ENCODE measurements around the gene AFF2.

Gene AFF2

DNA sequence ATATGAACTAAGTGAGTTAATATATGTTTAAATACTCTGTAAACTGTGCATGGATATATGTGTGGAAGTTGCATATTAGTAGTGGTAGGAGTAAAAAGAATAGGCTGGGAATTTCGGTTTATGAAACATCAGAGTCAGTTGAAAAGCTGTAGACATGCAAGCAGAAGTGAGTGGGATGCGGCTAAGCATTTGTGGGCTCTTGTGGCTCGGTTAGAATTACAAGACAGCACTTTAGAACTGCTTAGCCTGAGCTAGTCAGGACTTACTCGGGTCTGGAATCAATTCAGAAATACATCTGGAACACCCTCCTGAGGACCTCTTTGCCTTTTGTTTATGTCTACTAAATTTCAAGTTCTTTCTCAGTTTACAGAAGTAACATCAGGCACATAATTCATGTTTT, 93.6 kb downstream of the AFF2 start:
- DNase-seq (ENCODE audit: insufficient read length) (no peak), FAIRE-seq (no peak)
- no peak for TF ChIP-seq TAF1 (IDR thresholded peaks at IDR 0.05; ENCODE audit: borderline replicate concordance, low read depth, low read length)
- TF ChIP-seq POLR2A (IDR thresholded peaks at IDR 0.05; ENCODE audit: low read depth, low read length): no peak
- TF ChIP-seq POLR2AphosphoS5 (IDR thresholded peaks at IDR 0.05; ENCODE audit: low read depth, low read length): no peak

DNA sequence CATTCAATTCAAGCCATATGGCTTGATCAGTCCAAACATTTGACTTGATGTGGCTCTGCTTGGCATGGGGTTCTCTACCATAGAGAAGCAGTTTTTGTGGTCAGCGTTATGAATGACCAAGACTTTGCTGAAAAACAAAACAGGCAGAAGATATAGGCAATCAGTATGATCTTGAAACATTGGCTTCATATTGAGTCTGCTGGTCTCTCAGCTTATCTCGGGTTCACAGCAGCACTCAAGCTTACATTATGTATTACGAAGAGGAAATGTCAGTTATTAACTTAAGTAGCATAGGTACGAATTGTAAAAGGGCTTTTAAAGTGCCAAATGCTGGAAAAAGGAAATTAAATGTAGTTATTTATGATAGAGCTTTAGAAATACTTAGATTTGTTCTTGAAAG, 99.0 kb downstream of the AFF2 start:
- DNase-seq (ENCODE audit: insufficient read length) (no peak), FAIRE-seq (no peak)
- TF ChIP-seq POLR2A (IDR thresholded peaks at IDR 0.05; ENCODE audit: low read depth, low read length): no peak
- no peak for TF ChIP-seq POLR2AphosphoS5 (IDR thresholded peaks at IDR 0.05; ENCODE audit: low read depth, low read length)
- TF ChIP-seq TAF1 (IDR thresholded peaks at IDR 0.05; ENCODE audit: borderline replicate concordance, low read depth, low read length): no peak

DNA sequence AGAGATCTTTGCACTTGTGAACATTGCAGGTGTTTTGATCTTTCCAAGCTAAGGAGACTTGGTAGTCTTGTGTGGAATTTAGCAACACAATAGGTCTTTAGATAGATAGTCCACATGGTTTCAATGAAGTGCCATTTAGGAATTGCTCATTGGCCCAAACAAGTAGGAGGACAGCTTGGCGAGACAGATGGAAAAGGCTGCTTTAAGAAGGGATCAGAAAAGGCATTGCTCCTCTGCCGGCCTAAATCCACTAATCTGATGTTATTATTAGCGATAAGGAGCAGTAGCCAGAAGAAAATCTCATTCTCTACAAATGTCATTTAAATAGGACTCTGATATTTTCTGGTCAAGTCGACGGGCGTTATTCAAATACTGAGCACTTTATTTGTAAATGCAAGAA, 99.7 kb downstream of the AFF2 start:
- DNase-seq (ENCODE audit: insufficient read length) (no peak), FAIRE-seq (no peak)
- no peak for TF ChIP-seq POLR2AphosphoS5 (IDR thresholded peaks at IDR 0.05; ENCODE audit: low read depth, low read length)
- no peak for TF ChIP-seq TAF1 (IDR thresholded peaks at IDR 0.05; ENCODE audit: borderline replicate concordance, low read depth, low read length)
- no peak for TF ChIP-seq POLR2A (IDR thresholded peaks at IDR 0.05; ENCODE audit: low read depth, low read length)

DNA sequence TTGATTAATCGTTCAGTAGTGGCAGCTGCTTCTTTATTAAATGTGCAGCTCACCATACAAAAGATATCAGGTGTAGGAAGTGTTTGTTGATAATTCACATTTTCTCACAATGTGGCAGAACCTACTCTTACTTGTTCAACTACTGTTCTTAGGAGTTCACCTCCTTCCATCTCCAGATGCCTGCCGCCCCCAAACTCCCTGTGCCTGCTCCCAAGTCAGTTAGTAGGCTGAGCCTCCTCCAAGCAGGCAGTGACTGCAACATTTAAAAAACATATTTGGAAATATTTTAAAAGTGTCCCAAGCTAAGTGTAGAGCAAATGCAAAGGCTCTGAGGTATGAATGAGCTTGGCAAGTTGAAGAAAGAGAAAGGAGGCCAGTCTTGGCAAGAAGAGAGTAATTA, 100.2 kb downstream of the AFF2 start:
- no peak for FAIRE-seq
- TF ChIP-seq TAF1 (IDR thresholded peaks at IDR 0.05; ENCODE audit: borderline replicate concordance, low read depth, low read length) (no peak), POLR2AphosphoS5 (IDR thresholded peaks at IDR 0.05; ENCODE audit: low read depth, low read length) (no peak), POLR2A (IDR thresholded peaks at IDR 0.05; ENCODE audit: low read depth, low read length) (no peak)
- no peak for DNase-seq (ENCODE audit: insufficient read length)

DNA sequence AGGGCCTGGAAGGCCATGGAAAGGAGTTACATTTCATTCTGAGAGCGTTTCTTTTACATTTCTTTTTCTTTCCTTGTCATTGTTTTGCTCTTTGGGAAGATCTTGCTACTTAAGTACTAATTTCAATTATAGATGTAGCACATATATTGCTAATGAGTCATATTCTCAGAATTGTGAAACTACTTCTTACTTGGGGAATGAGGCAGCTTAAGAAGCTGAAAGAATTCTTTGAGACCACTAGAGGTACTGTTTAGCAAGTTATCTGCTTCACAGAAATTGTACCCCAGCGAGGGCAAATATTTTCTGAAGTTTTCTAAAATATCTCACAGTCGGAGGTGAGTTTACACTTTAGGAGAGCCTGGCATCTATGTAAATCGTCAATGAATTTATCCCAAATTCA, 100.6 kb downstream of the AFF2 start:
- no peak for DNase-seq (ENCODE audit: insufficient read length)
- TF ChIP-seq POLR2A (IDR thresholded peaks at IDR 0.05; ENCODE audit: low read depth, low read length) (no peak), TAF1 (IDR thresholded peaks at IDR 0.05; ENCODE audit: borderline replicate concordance, low read depth, low read length) (no peak), POLR2AphosphoS5 (IDR thresholded peaks at IDR 0.05; ENCODE audit: low read depth, low read length) (no peak)
- no peak for FAIRE-seq

DNA sequence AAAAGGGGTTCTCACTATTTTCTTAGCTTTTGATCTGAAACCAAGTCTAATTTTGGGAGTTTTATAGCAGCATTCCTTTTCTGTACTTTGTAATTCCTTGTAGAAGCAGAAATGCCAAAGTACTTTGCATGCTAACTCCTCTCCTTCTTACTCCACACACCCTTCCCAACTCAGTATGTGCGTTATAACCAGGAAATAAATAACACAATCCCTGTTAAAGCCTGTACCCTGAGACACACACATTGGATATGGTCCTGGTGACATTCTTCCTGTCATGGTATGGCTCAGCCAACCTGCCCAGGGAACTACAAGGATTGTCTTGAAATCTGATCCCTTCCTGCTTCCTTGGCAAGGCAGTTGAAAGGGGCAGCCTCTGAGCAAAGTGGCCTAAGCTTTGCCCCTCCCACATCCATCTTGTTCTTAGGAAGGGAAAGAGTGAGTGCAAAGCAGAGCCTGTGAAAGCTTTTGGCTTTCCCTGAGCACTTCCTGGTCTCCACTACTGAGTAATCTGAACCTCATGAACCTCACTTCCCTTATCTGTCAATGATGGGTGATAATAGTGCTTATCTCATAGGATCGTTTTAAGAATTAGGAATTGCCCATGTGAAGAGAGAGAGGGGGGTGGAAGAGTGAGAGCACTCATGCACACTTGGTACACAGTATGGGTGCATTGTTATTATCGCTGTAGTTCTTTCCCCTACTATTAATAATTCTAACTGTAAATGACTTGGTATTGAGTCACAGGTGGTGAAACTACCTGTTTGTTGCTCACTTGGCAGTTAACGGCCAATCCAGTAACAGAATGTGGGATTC, 109.3 kb downstream of the AFF2 start:
- DNase-seq (ENCODE audit: insufficient read length) (no peak), FAIRE-seq (no peak)
- TF ChIP-seq TAF1 (IDR thresholded peaks at IDR 0.05; ENCODE audit: borderline replicate concordance, low read depth, low read length) (no peak), POLR2A (IDR thresholded peaks at IDR 0.05; ENCODE audit: low read depth, low read length) (no peak), POLR2AphosphoS5 (IDR thresholded peaks at IDR 0.05; ENCODE audit: low read depth, low read length) (no peak)

DNA sequence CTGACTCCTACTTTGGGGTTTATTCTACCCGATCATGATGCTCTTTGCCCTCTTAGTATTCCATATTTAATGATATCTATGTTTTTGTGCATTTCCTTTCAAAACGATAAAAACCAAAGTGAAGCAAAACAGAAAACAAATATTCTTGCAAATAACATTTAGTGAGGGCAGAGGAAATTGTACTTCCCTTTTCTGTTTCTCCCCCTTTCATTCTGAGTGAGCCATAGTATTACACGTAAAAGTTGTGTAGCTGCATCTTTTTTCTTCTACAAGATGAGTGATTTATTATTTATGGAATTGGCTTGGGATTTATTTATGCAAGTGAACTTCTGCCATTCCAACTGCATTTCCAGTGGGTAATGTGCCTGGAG, 109.9 kb downstream of the AFF2 start:
- FAIRE-seq (peak; percentile 5), DNase-seq (ENCODE audit: insufficient read length) (no peak)
- TF ChIP-seq POLR2A (IDR thresholded peaks at IDR 0.05; ENCODE audit: low read depth, low read length) (no peak), TAF1 (IDR thresholded peaks at IDR 0.05; ENCODE audit: borderline replicate concordance, low read depth, low read length) (no peak), POLR2AphosphoS5 (IDR thresholded peaks at IDR 0.05; ENCODE audit: low read depth, low read length) (no peak)

DNA sequence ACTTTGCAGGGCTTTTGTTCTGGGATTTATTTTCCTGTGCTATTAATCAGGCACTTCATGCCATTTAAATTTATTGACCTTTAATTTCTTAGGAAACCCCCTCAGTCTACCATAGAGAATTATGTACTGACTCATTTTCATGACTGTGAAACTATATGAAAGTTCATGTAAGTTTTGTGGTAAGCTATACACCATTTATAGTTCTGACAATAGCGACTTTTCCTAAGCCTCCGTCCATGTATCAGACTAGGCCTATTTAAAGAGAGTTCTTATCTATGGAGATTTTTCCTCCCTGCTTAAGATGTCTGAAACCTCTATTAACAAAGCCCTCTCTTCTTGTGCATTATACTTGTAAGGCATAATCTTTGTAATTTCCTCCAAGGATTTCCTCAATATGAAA, 111.6 kb downstream of the AFF2 start:
- TF ChIP-seq TAF1 (IDR thresholded peaks at IDR 0.05; ENCODE audit: borderline replicate concordance, low read depth, low read length): no peak
- TF ChIP-seq POLR2AphosphoS5 (IDR thresholded peaks at IDR 0.05; ENCODE audit: low read depth, low read length): no peak
- TF ChIP-seq POLR2A (IDR thresholded peaks at IDR 0.05; ENCODE audit: low read depth, low read length): no peak
- DNase-seq (ENCODE audit: insufficient read length): no peak
- FAIRE-seq: no peak

DNA sequence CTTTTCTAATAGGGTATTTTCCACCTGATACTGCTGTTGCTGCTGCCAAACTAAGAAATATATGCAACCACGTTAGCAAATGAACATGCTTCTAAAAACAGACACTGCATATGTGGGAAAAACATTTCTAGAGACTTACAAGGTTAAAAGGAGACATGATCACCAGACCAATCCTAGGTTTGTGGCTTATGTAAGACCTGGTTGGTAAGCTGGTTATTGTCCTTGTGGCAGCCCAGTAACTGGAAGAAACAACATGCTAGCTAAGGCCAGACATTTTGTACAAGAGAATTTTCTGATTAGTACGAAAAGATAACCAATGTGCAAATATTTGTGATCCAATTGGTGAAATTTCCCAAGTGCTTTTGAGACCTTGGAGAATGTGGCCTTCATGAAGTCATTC, 112.0 kb downstream of the AFF2 start:
- DNase-seq (ENCODE audit: insufficient read length): no peak
- no peak for TF ChIP-seq POLR2A (IDR thresholded peaks at IDR 0.05; ENCODE audit: low read depth, low read length)
- TF ChIP-seq TAF1 (IDR thresholded peaks at IDR 0.05; ENCODE audit: borderline replicate concordance, low read depth, low read length): no peak
- no peak for TF ChIP-seq POLR2AphosphoS5 (IDR thresholded peaks at IDR 0.05; ENCODE audit: low read depth, low read length)
- no peak for FAIRE-seq

DNA sequence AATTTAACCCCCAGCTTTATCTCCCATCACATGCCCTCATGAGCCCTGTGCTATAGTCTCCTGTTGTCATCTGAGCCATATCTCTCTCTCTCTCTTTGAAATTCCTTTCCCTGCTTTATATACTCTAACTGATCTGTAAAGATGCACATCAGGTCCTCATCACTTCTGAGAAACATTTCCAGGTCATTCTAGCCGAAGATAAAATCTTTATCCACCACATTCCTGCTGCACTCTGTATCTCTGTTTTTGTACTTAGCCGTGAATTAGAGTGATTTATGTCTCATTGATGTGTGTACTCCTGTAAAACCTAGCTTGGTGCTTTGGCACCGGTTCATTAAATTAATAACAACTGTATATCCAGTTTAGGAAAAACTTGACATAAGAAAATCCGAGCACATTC, 113.2 kb downstream of the AFF2 start:
- no peak for FAIRE-seq
- DNase-seq (ENCODE audit: insufficient read length): no peak
- TF ChIP-seq POLR2AphosphoS5 (IDR thresholded peaks at IDR 0.05; ENCODE audit: low read depth, low read length): no peak
- TF ChIP-seq TAF1 (IDR thresholded peaks at IDR 0.05; ENCODE audit: borderline replicate concordance, low read depth, low read length): no peak
- no peak for TF ChIP-seq POLR2A (IDR thresholded peaks at IDR 0.05; ENCODE audit: low read depth, low read length)

DNA sequence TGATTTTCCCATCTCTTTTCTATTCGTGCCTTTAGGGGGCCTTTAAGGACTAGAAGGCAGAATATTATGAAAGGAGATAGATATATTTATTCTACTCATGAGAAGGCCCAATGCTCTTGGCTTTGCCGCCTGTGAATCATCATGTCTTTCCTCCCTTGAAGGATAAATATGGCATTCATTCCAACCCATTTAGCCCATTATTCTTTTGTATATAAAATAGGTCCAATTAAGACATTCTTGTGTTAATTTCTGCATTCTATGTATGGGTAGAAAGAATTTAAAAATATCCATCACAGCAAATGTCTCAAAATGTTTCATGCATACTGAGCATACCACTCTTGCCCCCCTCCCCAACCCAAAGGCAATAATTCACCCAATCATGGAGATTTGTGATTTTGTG, 115.1 kb downstream of the AFF2 start:
- no peak for FAIRE-seq
- TF ChIP-seq POLR2AphosphoS5 (IDR thresholded peaks at IDR 0.05; ENCODE audit: low read depth, low read length): no peak
- no peak for TF ChIP-seq TAF1 (IDR thresholded peaks at IDR 0.05; ENCODE audit: borderline replicate concordance, low read depth, low read length)
- no peak for TF ChIP-seq POLR2A (IDR thresholded peaks at IDR 0.05; ENCODE audit: low read depth, low read length)
- no peak for DNase-seq (ENCODE audit: insufficient read length)

Measured in GM12892 (cell line).